ENCODE data around the gene TRIAP1.
"Not testable (repeated sequence)": the region's sequence is repeated elsewhere in the genome, so short reads cannot be mapped to it uniquely, and the experiment has no call there.

TRIAP1 gene

GRCh38 chr12:120445911-120446843 lies at the start of gene TRIAP1, which contains the start of gene GATC:
Gene TRIAP1, minus strand, starts transcription at chr12:120446384. Its CDS starts 12 bp downstream, at chr12:120446372.
Gene GATC, plus strand, starts transcription at chr12:120446444. Its CDS starts 37 bp downstream, at chr12:120446481.
- peak; percentile 75 to 80 for DNase-seq (ENCODE audit: low read depth in 2 of 2)

GRCh38 chr12:120495186-120495730 lies 49.1 kb upstream of the TRIAP1 start:
- DNase-seq (ENCODE audit: low read depth in 2 of 2): no peak

DNA sequence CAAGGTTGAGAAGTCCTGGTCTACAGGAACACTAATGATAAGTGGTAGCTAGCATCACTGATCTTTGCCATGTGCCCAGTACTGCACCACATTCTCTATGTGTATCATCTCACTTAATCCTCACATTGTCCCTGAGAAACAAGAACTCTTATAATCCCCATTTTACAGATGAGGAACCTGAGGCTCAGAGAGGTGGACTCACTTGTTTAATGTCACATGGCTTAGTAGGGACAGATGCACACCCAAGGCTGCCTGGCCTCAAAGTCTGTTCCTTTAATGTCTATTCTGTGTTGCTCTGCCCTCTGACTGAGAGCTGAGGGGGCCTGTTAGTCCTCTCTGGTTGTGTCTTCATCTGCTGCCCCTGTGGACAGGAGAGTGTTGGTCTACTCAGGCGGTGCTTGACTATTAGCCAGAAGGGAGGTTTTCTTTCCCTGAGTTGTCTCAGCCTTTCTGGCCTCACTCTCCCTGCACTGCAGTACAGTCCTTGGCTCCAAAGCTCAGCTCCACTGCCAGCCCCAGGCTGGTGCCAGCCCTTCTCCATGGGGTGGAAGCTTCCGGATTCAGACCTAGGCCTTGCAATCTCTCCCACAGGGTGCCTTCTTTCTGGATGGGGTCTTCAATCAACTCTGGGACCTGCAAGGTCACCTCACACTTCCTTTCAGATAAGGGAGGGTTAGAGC lies 44.8 kb upstream of the TRIAP1 start:
- DNase-seq (ENCODE audit: low read depth in 2 of 2): no peak

DNA sequence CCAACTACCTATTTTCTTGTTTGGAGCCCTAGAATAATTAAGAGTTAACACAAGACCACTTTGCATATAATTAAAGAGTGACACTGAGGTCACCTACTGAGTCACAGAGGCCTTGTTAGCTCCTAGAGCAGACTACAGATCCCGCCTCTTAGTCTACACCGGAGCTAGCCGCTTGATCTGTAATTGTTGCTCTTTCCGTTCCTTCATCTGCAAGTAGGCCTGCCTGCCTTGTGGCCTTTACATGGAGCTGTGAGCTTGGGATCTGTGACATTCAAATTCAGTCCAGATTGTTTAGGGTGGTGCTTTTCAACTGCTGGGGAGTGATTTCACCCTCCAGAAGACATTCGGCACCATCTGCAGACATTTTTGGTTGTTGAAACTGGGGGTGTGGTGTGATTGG lies 44.1 kb upstream of the TRIAP1 start:
- DNase-seq (ENCODE audit: low read depth in 2 of 2): no peak

GRCh38 chr12:120489018-120489417 lies 42.8 kb upstream of the TRIAP1 start:
- no peak for DNase-seq (ENCODE audit: low read depth in 2 of 2)

- no peak for DNase-seq (ENCODE audit: low read depth in 2 of 2)
Observed at GRCh38 chr12:120488057-120488640, 42.0 kb upstream of the TRIAP1 start.

GRCh38 chr12:120487552-120487951 lies 41.4 kb upstream of the TRIAP1 start:
- DNase-seq (ENCODE audit: low read depth in 2 of 2): not testable (repeated sequence)

DNA sequence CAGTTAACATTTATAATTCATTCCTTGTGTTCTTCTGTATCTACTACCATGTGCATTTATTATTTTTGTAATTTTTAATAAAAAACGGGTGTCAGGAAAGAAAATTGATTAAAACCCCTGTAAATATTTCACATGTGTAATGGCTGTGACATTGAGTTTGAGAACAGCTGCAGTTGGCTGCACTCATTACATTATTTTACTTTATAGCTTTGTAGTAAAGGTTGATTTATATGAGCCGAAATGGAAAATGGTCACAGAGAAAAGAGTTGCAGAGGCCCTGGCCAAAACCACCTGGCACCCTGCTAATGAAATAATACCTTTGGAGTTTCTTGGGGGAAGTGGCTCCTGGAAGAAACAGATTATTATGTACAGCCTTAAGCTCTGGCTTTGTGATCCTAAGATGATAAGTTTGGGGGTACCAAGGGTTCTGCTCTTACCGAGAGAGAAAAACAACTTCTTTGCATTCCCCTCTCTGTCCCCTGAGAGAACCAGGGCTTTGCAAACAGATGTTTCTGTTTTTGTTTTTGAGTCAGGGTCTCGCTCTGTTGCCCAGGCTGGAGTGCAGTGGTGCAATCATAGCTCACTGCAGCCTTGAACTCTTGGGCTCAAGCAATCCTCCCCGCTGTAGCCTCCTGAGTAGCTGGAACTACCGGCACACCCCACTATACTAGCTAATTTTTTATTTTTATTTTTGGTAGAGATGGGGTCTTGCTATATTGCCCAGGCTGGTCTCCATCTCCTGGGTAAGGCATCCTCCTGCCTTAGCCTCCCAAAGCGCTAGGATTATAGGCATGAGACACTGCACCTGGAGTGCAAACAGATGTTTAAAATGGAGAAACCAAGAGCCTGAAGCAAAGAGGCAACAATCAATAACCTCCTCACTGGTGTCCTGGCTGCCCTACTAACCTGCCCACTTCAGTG lies 40.0 kb upstream of the TRIAP1 start:
- DNase-seq (ENCODE audit: low read depth in 2 of 2): no peak

DNA sequence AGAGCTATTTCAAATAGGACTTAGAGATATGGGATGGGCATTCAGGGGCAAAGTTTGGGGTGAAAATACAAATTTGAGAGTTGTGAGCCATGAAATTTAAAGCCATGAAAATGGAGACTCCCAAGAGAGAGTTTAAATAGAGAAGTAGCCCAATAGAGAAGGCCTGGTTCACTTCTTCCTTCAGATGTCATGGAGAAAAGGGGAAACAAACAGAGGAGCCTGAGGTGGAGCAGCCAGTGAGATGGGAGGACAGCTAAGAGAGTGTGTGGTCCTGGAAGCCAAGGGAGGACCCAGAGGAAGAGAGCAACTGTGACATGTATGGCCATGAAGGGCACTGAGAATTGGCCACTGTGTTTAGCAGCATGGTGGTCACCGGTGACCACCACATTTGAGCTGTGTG lies 37.4 kb upstream of the TRIAP1 start:
- DNase-seq (ENCODE audit: low read depth in 2 of 2): no peak

- no peak for DNase-seq (ENCODE audit: low read depth in 2 of 2)
Observed at GRCh38 chr12:120481022-120481767, 35.0 kb upstream of the TRIAP1 start.

GRCh38 chr12:120480211-120480610 lies 34.0 kb upstream of the TRIAP1 start:
- DNase-seq (ENCODE audit: low read depth in 2 of 2): no peak

DNA sequence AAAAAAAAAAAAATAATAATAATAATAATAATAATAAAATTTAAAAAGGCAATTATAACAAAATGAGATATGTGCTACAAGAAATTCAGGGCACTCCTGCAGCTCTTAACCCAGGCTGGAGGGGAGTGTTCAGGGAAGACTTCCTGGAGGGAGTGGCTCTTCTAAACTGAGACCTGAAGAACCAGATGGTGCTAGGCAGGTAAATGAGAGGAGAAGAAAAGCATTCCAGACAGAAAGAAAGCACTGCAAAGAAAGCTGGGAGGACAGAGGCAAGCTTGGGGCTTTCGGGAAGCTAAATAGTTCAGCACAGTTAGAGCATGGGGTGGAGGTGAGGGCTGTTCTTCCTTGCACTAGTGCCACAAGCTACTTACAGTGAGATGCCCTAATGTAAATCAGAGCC lies 33.3 kb upstream of the TRIAP1 start:
- no peak for DNase-seq (ENCODE audit: low read depth in 2 of 2)

DNA sequence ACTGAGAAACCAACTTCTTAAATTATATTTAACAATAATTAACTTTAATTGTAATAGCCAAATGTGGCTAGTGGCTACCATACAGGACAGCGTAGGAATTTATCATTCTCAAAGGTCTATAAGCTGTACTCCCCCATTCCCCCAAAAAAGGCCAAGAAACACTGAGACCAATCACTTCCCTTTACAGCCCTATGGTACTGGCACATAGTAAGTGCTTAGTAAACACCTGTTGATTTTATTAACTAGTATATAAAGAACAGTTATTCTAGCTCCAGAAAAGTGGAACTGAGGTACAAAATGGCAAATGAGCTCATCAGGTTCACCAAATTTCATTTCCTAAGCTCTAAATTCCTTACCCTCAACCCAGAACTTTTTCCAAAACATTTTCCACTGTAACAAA lies 29.5 kb upstream of the TRIAP1 start:
- DNase-seq (ENCODE audit: low read depth in 2 of 2): no peak

GRCh38 chr12:120474616-120474960 lies 28.4 kb upstream of the TRIAP1 start:
- DNase-seq (ENCODE audit: low read depth in 2 of 2): no peak

GRCh38 chr12:120473807-120474615 lies 27.8 kb upstream of the TRIAP1 start:
- DNase-seq (ENCODE audit: low read depth in 2 of 2): no peak

GRCh38 chr12:120472521-120472920 lies 26.3 kb upstream of the TRIAP1 start:
- DNase-seq (ENCODE audit: low read depth in 2 of 2): no peak

GRCh38 chr12:120470150-120470784 lies 24.1 kb upstream of the TRIAP1 start:
- no peak for DNase-seq (ENCODE audit: low read depth in 2 of 2)

- peak; percentile 92 to 95 for DNase-seq (ENCODE audit: low read depth in 2 of 2)
Observed at GRCh38 chr12:120469450-120470149, 23.4 kb upstream of the TRIAP1 start, which contains the start of gene SRSF9. Gene SRSF9, minus strand, starts transcription at chr12:120469748. Its CDS starts 139 bp downstream, at chr12:120469609.
